Measurements from ENCODE around the gene ETV6. TPM values are rescaled to one million over a fixed set of nuclear protein-coding genes. Genes with fewer than 3 reads are reported as not detected.

The ETV6 gene
- total and polyA plus RNA-seq, 9 of the 15 experiments (the other 6 are each of a cell fraction or from before 2014, with no cell fraction given), result 0.81 to 12.7 (median 4.1) TPM

- Histone ChIP-seq H3K4me2 (ENCODE audit: insufficient read depth, low read length) (no peak overlapping the region), H2AFZ (ENCODE audit: low read depth, low read length) (no peak overlapping the region), H3K9me1 (ENCODE audit: control insufficient read depth, insufficient read depth, low read length) (no peaks in the 10 kb centered on the region), H4K20me1 (replicated peaks; ENCODE audit: control insufficient read depth, insufficient read depth, low read length) (no peaks in the 10 kb centered on the region), H3K27me3 (ENCODE audit: control insufficient read depth in 2 of 2, insufficient read depth in 2 of 2, low read length in 2 of 2) (no peaks in the 10 kb centered on the region), H3K4me1 (replicated peaks in 1 of 2; ENCODE audit: control insufficient read depth in 2 of 2, insufficient read depth in 2 of 2, low read length in 2 of 2) (no peaks in the 10 kb centered on the region), H3K4me3 (no peak overlapping the region), H3K79me2 (ENCODE audit: control insufficient read depth, insufficient read depth, low read length) (no peaks in the 10 kb centered on the region), H3K27ac (ENCODE audit: extremely low read depth, low read depth, low read length) (no peak overlapping the region), H3K36me3 (ENCODE audit: control insufficient read depth, insufficient read depth, low read length) (no peaks in the 10 kb centered on the region), H3K9ac (ENCODE audit: insufficient read depth in 1 of 2, low read depth in 2 of 2, low read length in 2 of 2) (no peak overlapping the region), H3K9me3 (replicated peaks; ENCODE audit: control insufficient read depth, insufficient read depth, low read depth, low read length) (no peaks in the 10 kb centered on the region)
- no peak for DNase-seq (ENCODE audit: extremely low read depth in 1 of 4, low spot score in 3 of 4)
- ATAC-seq, result no peak
- ChIA-PET CTCF (ENCODE audit: low intra/inter-chr PET ratio) (no interaction called here), POLR2A (no interaction called here)
- TF ChIP-seq DIDO1 (tag; IDR thresholded peaks at IDR 0.05; ENCODE audit: low read depth) (no peak), DNMT1 (IDR thresholded peaks at IDR 0.05) (no peak), MLLT1 (IDR thresholded peaks at IDR 0.05) (no peak), TCF7 (IDR thresholded peaks at IDR 0.05; ENCODE audit: borderline replicate concordance) (no peak), SAFB (IDR thresholded peaks at IDR 0.05; ENCODE audit: borderline replicate concordance, low read depth, low read length) (no peak), POLR2AphosphoS2 (IDR thresholded peaks at IDR 0.05; ENCODE audit: low read length) (no peak)
- BruUV-seq (replicated peaks), result no TSS peak
- FAIRE-seq, result no peak
- WGBS (ENCODE audit: insufficient coverage, low coverage, missing lambda C conversion rate), result 0% methylated on average over 4 of the region's 4 CpGs
- in situ Hi-C loops (cut with MboI) (no loop called here), intact Hi-C loops (cut with micrococcal nuclease) (no loop called here)
These were observed 268.0 kb downstream of the ETV6 start for GRCh38 chr12:11917501-11917900.

GRCh38 chr12:11920231-11920630 is 270.8 kb downstream of the ETV6 start:
- H3K27ac ChIP-seq (ENCODE audit: extremely low read depth, low read depth, low read length), result no peak overlapping the region
- no peak overlapping the region for H3K4me3 ChIP-seq
- WGBS (ENCODE audit: insufficient coverage, low coverage, missing lambda C conversion rate), result 0% methylated on average over 4 of the region's 4 CpGs
- H3K9me3 ChIP-seq (replicated peaks; ENCODE audit: control insufficient read depth, insufficient read depth, low read depth, low read length), result no peaks in the 10 kb centered on the region
- H3K9ac ChIP-seq (ENCODE audit: insufficient read depth in 1 of 2, low read depth in 2 of 2, low read length in 2 of 2), result no peak overlapping the region
- no peaks in the 10 kb centered on the region for H3K36me3 ChIP-seq (ENCODE audit: control insufficient read depth, insufficient read depth, low read length)
- ChIA-PET CTCF (ENCODE audit: low intra/inter-chr PET ratio) (no interaction called here), POLR2A (no interaction called here)
- FAIRE-seq (no peak), ATAC-seq (no peak), DNase-seq (ENCODE audit: extremely low read depth in 1 of 4, low spot score in 3 of 4) (no peak)
- H2AFZ ChIP-seq (ENCODE audit: low read depth, low read length), result no peak overlapping the region
- no peaks in the 10 kb centered on the region for H3K27me3 ChIP-seq (ENCODE audit: control insufficient read depth in 2 of 2, insufficient read depth in 2 of 2, low read length in 2 of 2)
- no peaks in the 10 kb centered on the region for H3K9me1 ChIP-seq (ENCODE audit: control insufficient read depth, insufficient read depth, low read length)
- BruUV-seq (replicated peaks), result no TSS peak
- no peaks in the 10 kb centered on the region for H3K79me2 ChIP-seq (ENCODE audit: control insufficient read depth, insufficient read depth, low read length)
- no peak overlapping the region for H3K4me2 ChIP-seq (ENCODE audit: insufficient read depth, low read length)
- in situ Hi-C loops (cut with MboI), result no loop called here
- H4K20me1 ChIP-seq (replicated peaks; ENCODE audit: control insufficient read depth, insufficient read depth, low read length), result no peaks in the 10 kb centered on the region
- no peaks in the 10 kb centered on the region for H3K4me1 ChIP-seq (replicated peaks in 1 of 2; ENCODE audit: control insufficient read depth in 2 of 2, insufficient read depth in 2 of 2, low read length in 2 of 2)
- intact Hi-C loops (cut with micrococcal nuclease), result no loop called here
- TF ChIP-seq ZNF586 (CRISPR knock-in tag; conservative IDR thresholded peaks at IDR 0.05) (no peak), ZFPM2 (CRISPR knock-in tag; IDR thresholded peaks at IDR 0.05) (no peak), MTA1 (IDR thresholded peaks at IDR 0.05; ENCODE audit: borderline replicate concordance) (no peak), PURB (CRISPR knock-in tag; IDR thresholded peaks at IDR 0.05; ENCODE audit: low read depth) (no peak), ZNF778 (CRISPR knock-in tag; IDR thresholded peaks at IDR 0.05) (no peak), TAF15 (IDR thresholded peaks at IDR 0.05; ENCODE audit: low read depth, low read length) (no peak), NFIC (IDR thresholded peaks at IDR 0.05) (no peak), PRDM10 (IDR thresholded peaks at IDR 0.05; ENCODE audit: partially characterized antibody) (no peak)
